Mesenchymal stem cell (in vitro differentiated cells and primary cell): Measurements from ENCODE around the gene SHCBP1.

Source experiments
- DNase-seq: peaks from one replicate; pipeline ENCODE4 v3.0.0-alpha.2; 2013
- H2AFZ ChIP-seq: one replicate; pipeline ENCODE4 v1.6.1; 2013; ENCODE audit warnings: low read depth, mild to moderate bottlenecking, control low read depth, inconsistent platforms, low read length, moderate library complexity
- H2AK5ac ChIP-seq: 2 replicates; pipeline ENCODE4 v1.6.1; 2013; ENCODE audit warnings: low read length, moderate library complexity, mild to moderate bottlenecking, inconsistent platforms; ENCODE audit not compliant: severe bottlenecking
- H2BK120ac ChIP-seq: one replicate; pipeline ENCODE4 v1.6.1; 2013; ENCODE audit warnings: low read depth, mild to moderate bottlenecking, inconsistent platforms, low read length, moderate library complexity
- H2BK12ac ChIP-seq, 2 experiments: one replicate each; pipeline ENCODE4 v1.6.1; 2013; ENCODE audit warnings: inconsistent platforms in 2 of 2, low read length in 2 of 2, mild to moderate bottlenecking in 2 of 2, moderate library complexity in 2 of 2, control low read depth in 1 of 2
- H2BK15ac ChIP-seq: one replicate; pipeline ENCODE4 v1.6.1; 2013; ENCODE audit warnings: mild to moderate bottlenecking, low read depth, inconsistent platforms; ENCODE audit not compliant: poor library complexity, severe bottlenecking
- H2BK5ac ChIP-seq: 2 replicates; pipeline ENCODE4 v1.6.1; 2013; ENCODE audit warnings: low read depth, mild to moderate bottlenecking, low read length, control low read depth, inconsistent platforms; ENCODE audit not compliant: poor library complexity, severe bottlenecking
- H3K14ac ChIP-seq, 2 experiments: one replicate each; pipeline ENCODE4 v1.6.1; 2013; ENCODE audit warnings: inconsistent platforms in 2 of 2, low read length in 2 of 2, control low read depth in 1 of 2, mild to moderate bottlenecking in 1 of 2, moderate library complexity in 1 of 2
- H3K18ac ChIP-seq, 2 experiments: one replicate each; pipeline ENCODE4 v1.6.1; 2013; ENCODE audit warnings: inconsistent platforms in 2 of 2, low read length in 2 of 2, control low read depth in 1 of 2, low read depth in 1 of 2, mild to moderate bottlenecking in 1 of 2
- H3K23ac ChIP-seq, 2 experiments: one replicate each; pipeline ENCODE4 v1.6.1; 2013; ENCODE audit warnings: inconsistent platforms in 2 of 2, low read length in 2 of 2, mild to moderate bottlenecking in 2 of 2, moderate library complexity in 2 of 2, control low read depth in 1 of 2
- H3K27ac ChIP-seq: 2 replicates; pipeline ENCODE4 v1.5.1; 2013; ENCODE audit warnings: mild to moderate bottlenecking, moderate library complexity, low read length, control low read depth, inconsistent platforms; ENCODE audit not compliant: poor library complexity, severe bottlenecking
- H3K27me3 ChIP-seq, 2 experiments: 2 replicates each; pipeline versions ENCODE4 v1.6.1 to v1.7.0; 2013; ENCODE audit warnings: low read length in 2 of 2, mild to moderate bottlenecking in 2 of 2, moderate library complexity in 2 of 2, control low read depth in 1 of 2, inconsistent platforms in 1 of 2; ENCODE audit not compliant: control insufficient read depth in 1 of 2, insufficient read depth in 1 of 2
- H3K36me3 ChIP-seq, 2 experiments: 2 replicates each; pipeline versions ENCODE4 v1.6.1 to v1.7.0; 2013; ENCODE audit warnings: low read length in 2 of 2, control low read depth in 1 of 2, inconsistent platforms in 1 of 2, low read depth in 1 of 2, mild to moderate bottlenecking in 1 of 2; ENCODE audit not compliant: insufficient read depth in 2 of 2, control insufficient read depth in 1 of 2
- H3K4ac ChIP-seq, 2 experiments: one replicate each; pipeline ENCODE4 v1.6.1; 2013; ENCODE audit warnings: inconsistent platforms in 2 of 2, low read length in 2 of 2, mild to moderate bottlenecking in 2 of 2, moderate library complexity in 2 of 2, control low read depth in 1 of 2, low read depth in 1 of 2
- H3K4me1 ChIP-seq: 2 replicates; pipeline ENCODE4 v1.6.1; 2013; ENCODE audit warnings: low read depth, low read length, control low read depth; ENCODE audit not compliant: control insufficient read depth, insufficient read depth
- H3K4me2 ChIP-seq: 2 replicates; pipeline ENCODE4 v1.6.1; 2013; ENCODE audit warnings: low read length, mild to moderate bottlenecking, inconsistent platforms; ENCODE audit not compliant: poor library complexity, severe bottlenecking
- H3K4me3 ChIP-seq, 2 experiments: 2 replicates each; pipeline versions ENCODE4 v1.5.1 to v1.7.0; 2013; ENCODE audit warnings: low read length in 2 of 2, mild to moderate bottlenecking in 2 of 2, control low read depth in 1 of 2, low read depth in 1 of 2; ENCODE audit not compliant: insufficient read depth in 1 of 2
- H3K79me1 ChIP-seq: replicated peaks from 2 replicates; pipeline ENCODE4 v1.6.1; 2013; ENCODE audit warnings: mild to moderate bottlenecking, control low read depth, low read length, inconsistent platforms; ENCODE audit not compliant: poor library complexity, severe bottlenecking
- H3K9ac ChIP-seq: 2 replicates; pipeline ENCODE4 v1.7.0; 2013; ENCODE audit warnings: mild to moderate bottlenecking, low read length, moderate library complexity
- H3K9me3 ChIP-seq: 2 replicates; pipeline ENCODE4 v1.7.0; 2013; ENCODE audit warnings: mild to moderate bottlenecking, low read length; ENCODE audit not compliant: control insufficient read depth
- H4K8ac ChIP-seq: one replicate; pipeline ENCODE4 v1.6.1; 2013; ENCODE audit warnings: inconsistent platforms, mild to moderate bottlenecking, low read length, moderate library complexity
- H4K91ac ChIP-seq: one replicate; pipeline ENCODE4 v1.6.1; 2013; ENCODE audit warnings: mild to moderate bottlenecking, low read length, inconsistent platforms
- WGBS: methylation state at CpG from one replicate; pipeline ENCODE4 v1.1.7; 2013; ENCODE audit warnings: mixed read lengths; 5-methylcytosine and 5-hydroxymethylcytosine counted together

Gene SHCBP1

DNA sequence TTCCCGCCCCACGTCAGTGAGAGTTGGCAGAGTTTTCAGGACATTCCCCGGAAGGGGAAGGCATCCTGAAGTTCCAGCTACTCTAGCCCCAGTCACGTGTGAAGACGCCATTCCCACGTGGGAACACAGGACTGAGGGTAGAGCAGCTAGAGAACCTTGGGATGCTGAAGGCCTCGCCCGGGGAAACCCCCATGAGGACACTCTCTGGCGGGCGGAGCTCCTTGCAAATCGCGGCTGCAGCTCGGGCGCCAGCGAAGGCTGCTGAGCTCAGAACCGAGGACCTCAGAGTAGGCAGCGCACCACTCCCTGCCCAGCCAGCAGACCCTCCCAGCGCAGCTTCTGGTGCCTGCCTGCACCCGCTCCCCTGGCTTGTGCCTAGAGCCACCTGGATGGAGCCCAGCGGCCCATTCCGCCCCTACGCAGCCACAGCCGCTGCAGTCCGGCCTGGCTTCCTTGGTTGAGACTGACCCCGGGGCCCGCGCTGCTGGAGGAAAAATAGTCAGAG, 51.9 kb downstream of the SHCBP1 start:
- H3K18ac ChIP-seq, result no peak overlapping the region
- no peak overlapping the region for H3K4ac ChIP-seq
- no peak overlapping the region for H3K23ac ChIP-seq
- no peak overlapping the region for H2AFZ ChIP-seq
- H4K91ac ChIP-seq, result no peak overlapping the region
- no peak overlapping the region for H3K14ac ChIP-seq
- DNase-seq, result no peak
- H4K8ac ChIP-seq, result no peak overlapping the region
- H2BK5ac ChIP-seq, result no peak overlapping the region
- H2BK12ac ChIP-seq, result no peak overlapping the region
- H3K4me3 ChIP-seq, result no peak overlapping the region
- no peaks in the 10 kb centered on the region for H3K27me3 ChIP-seq
- no peak overlapping the region for H2BK120ac ChIP-seq
- peaks cover 9% of the 10 kb centered on the region for H3K4me1 ChIP-seq
- H3K9me3 ChIP-seq, result no peaks in the 10 kb centered on the region
- no peak overlapping the region for H3K4me2 ChIP-seq
- H3K27ac ChIP-seq, result no peak overlapping the region
- H3K9ac ChIP-seq, result no peak overlapping the region
- H2BK15ac ChIP-seq, result no peak overlapping the region
- no peak overlapping the region for H2AK5ac ChIP-seq
- 91% methylated on average over 27 of the region's 27 CpGs for WGBS
- no peaks in the 10 kb centered on the region for H3K36me3 ChIP-seq
- H3K79me1 ChIP-seq, result no peaks in the 10 kb centered on the region

DNA sequence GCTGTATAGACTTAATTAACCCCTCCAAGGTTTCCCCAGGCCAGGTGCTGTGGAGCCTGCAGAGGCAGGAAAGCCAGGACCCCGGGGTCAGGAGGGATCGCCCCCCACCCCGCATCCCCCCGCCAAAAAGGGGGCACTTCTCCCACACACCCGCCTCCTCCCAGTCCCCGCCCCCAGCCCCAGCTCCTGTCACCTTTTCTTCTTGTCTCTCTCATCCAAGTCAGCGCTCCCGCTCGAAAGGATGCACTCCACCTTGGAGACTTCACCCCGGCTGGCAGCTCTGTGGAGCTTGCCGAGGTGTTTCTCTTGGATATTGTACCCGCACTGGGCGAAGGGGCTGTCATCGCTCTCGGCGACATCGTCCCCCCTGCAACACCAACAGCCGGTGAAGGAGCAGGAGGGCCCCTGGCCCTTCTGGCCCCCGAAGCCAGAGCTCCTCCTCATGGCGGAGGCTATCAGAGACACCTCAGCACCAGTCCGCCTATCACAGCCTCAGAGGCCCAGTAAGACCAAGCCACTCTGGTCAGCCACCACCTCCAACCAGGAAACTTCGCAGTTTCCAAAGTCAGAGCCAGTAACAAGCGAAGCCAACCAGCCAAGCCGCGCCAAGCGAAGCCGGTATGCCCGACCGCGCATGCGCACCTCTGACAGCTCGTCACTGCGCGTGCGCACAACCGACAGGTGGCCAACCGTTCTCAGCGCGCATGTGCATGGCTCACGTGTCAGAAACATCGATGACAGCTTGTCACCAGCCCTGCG, 52.5 kb downstream of the SHCBP1 start:
- H2BK120ac ChIP-seq, result no peak overlapping the region
- no peak overlapping the region for H3K4me2 ChIP-seq
- no peak overlapping the region for H4K8ac ChIP-seq
- no peak overlapping the region for H2BK15ac ChIP-seq
- no peak for DNase-seq
- no peaks in the 10 kb centered on the region for H3K27me3 ChIP-seq
- no peak overlapping the region for H2AFZ ChIP-seq
- H3K4me1 ChIP-seq, result peaks cover 6% of the 10 kb centered on the region
- no peak overlapping the region for H2AK5ac ChIP-seq
- H3K4ac ChIP-seq, result no peak overlapping the region
- H3K27ac ChIP-seq, result no peak overlapping the region
- H3K18ac ChIP-seq, result no peak overlapping the region
- WGBS, result 95% methylated on average over 42 of the region's 42 CpGs
- no peak overlapping the region for H3K9ac ChIP-seq
- no peak overlapping the region for H2BK5ac ChIP-seq
- H3K4me3 ChIP-seq, result no peak overlapping the region
- no peak overlapping the region for H4K91ac ChIP-seq
- no peak overlapping the region for H2BK12ac ChIP-seq
- no peaks in the 10 kb centered on the region for H3K36me3 ChIP-seq
- H3K79me1 ChIP-seq, result no peaks in the 10 kb centered on the region
- H3K14ac ChIP-seq, result no peak overlapping the region
- H3K23ac ChIP-seq, result no peak overlapping the region
- no peaks in the 10 kb centered on the region for H3K9me3 ChIP-seq

DNA sequence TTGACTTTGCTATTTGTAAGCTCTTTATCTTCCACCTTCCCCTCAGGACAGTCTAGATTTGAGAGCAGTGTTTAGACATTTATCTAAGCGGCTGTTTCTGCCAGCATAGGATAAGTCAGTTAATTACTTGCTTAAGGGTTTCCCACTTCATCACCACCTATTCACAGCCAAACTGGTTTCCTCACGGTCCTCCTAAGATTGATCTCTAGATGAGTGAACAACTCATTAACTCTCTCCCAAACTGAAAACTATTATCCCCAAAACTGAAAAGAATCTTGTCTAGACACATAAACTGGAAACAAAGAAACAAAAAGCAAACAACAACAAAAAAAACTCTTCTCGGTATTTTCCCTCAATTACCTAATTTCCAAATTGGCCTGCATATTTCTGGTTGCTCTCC, 58.2 kb downstream of the SHCBP1 start:
- Histone ChIP-seq H2BK12ac (no peak overlapping the region), H3K18ac (no peak overlapping the region)

DNA sequence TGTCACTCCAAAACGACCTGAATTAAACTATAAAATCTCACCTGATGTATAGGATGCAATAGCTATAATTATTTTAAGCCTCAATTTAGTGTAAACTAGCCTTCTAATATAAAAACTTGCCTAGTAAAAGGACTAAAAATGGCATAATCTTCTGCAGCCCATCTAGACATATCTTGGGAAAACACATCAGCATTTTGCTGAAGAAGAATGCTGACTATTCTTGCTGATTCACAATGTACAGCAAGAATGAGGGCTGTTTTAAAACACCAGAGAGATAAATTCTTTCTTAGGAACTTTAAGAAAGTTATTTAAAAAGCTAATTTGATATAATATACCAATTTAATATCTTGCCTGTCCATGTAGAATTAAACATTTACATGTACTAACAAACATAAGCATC, 63.2 kb downstream of the SHCBP1 start:
- no peak overlapping the region for H2BK120ac ChIP-seq
- no peak overlapping the region for H2AFZ ChIP-seq
- no peak overlapping the region for H2AK5ac ChIP-seq
- no peaks in the 10 kb centered on the region for H3K9me3 ChIP-seq
- H2BK5ac ChIP-seq, result no peak overlapping the region
- no peak overlapping the region for H3K4ac ChIP-seq
- no peaks in the 10 kb centered on the region for H3K36me3 ChIP-seq
- H3K27ac ChIP-seq, result peak overlapping the region; percentile 87
- no peak overlapping the region for H3K9ac ChIP-seq
- no peaks in the 10 kb centered on the region for H3K27me3 ChIP-seq
- no peak overlapping the region for H3K23ac ChIP-seq
- no peak overlapping the region for H3K14ac ChIP-seq
- no peak overlapping the region for H4K91ac ChIP-seq
- H3K79me1 ChIP-seq, result no peaks in the 10 kb centered on the region
- H3K4me1 ChIP-seq, result peaks cover 2% of the 10 kb centered on the region
- no CpG with 5 or more reads among the region's 1 CpG for WGBS
- peak overlapping the region; percentile 16 for H3K4me2 ChIP-seq
- H2BK15ac ChIP-seq, result no peak overlapping the region
- no peak for DNase-seq
- H4K8ac ChIP-seq, result no peak overlapping the region
- H3K4me3 ChIP-seq, result no peak overlapping the region
- H3K18ac ChIP-seq, result no peak overlapping the region
- no peak overlapping the region for H2BK12ac ChIP-seq

More for the DNA sequence above, 58.2 kb downstream of the SHCBP1 start:
- Histone ChIP-seq H3K9ac (no peak overlapping the region), H2AK5ac (no peak overlapping the region), H3K4me3 (no peak overlapping the region), H4K91ac (no peak overlapping the region), H3K23ac (no peak overlapping the region), H3K4ac (no peak overlapping the region), H3K27me3 (no peaks in the 10 kb centered on the region), H3K4me1 (no peaks in the 10 kb centered on the region), H2BK120ac (no peak overlapping the region), H2AFZ (no peak overlapping the region), H2BK5ac (no peak overlapping the region), H3K4me2 (no peak overlapping the region), H4K8ac (no peak overlapping the region), H3K9me3 (no peaks in the 10 kb centered on the region), H3K27ac (no peak overlapping the region), H3K14ac (no peak overlapping the region), H2BK15ac (no peak overlapping the region), H3K36me3 (no peaks in the 10 kb centered on the region), H3K79me1 (no peaks in the 10 kb centered on the region)
- DNase-seq, result no peak
- WGBS, result 92% methylated on average over 3 of the region's 3 CpGs
